ENCODE data around the gene ITSN2.

The ITSN2 gene

GRCh38 chr2:24351627-24351938 lies 8.8 kb downstream of the ITSN2 start:
- no peak for TF ChIP-seq CTCF (IDR thresholded peaks at IDR 0.05; ENCODE audit: low read depth, low read length)
- no peak overlapping the region for H3K4me3 ChIP-seq (ENCODE audit: low read depth, low read length)
- H3K4me1 ChIP-seq, result no peaks in the 10 kb centered on the region; the same call in 1 of the 2 replicates
- H3K9me3 ChIP-seq, result no peaks in the 10 kb centered on the region
- no peak for DNase-seq
- no peaks in the 10 kb centered on the region for H3K27me3 ChIP-seq
- H3K36me3 ChIP-seq, result no peaks in the 10 kb centered on the region

GRCh38 chr2:24350826-24351626 lies 9.3 kb downstream of the ITSN2 start:
- H3K27me3 ChIP-seq, result no peaks in the 10 kb centered on the region
- no peak for DNase-seq
- H3K4me3 ChIP-seq (ENCODE audit: low read depth, low read length), result no peak overlapping the region
- no peak for TF ChIP-seq CTCF (IDR thresholded peaks at IDR 0.05; ENCODE audit: low read depth, low read length)
- H3K4me1 ChIP-seq, result no peaks in the 10 kb centered on the region; the same call in 1 of the 2 replicates
- no peaks in the 10 kb centered on the region for H3K36me3 ChIP-seq
- H3K9me3 ChIP-seq, result no peaks in the 10 kb centered on the region

- H3K4me1 ChIP-seq, result no peaks in the 10 kb centered on the region; the same call in 1 of the 2 replicates
- no peak overlapping the region for H3K4me3 ChIP-seq (ENCODE audit: low read depth, low read length)
- DNase-seq, result no peak
- H3K27me3 ChIP-seq, result no peaks in the 10 kb centered on the region
- no peak for TF ChIP-seq CTCF (IDR thresholded peaks at IDR 0.05; ENCODE audit: low read depth, low read length)
- no peaks in the 10 kb centered on the region for H3K9me3 ChIP-seq
- H3K36me3 ChIP-seq, result no peaks in the 10 kb centered on the region
These were observed 11.2 kb downstream of the ITSN2 start for GRCh38 chr2:24349097-24349496.

GRCh38 chr2:24345937-24346336 lies 14.4 kb downstream of the ITSN2 start:
- no peaks in the 10 kb centered on the region for H3K27me3 ChIP-seq
- no peak overlapping the region for H3K4me3 ChIP-seq (ENCODE audit: low read depth, low read length)
- DNase-seq, result no peak
- H3K4me1 ChIP-seq, result no peaks in the 10 kb centered on the region
- TF ChIP-seq CTCF (IDR thresholded peaks at IDR 0.05; ENCODE audit: low read depth, low read length), result no peak
- H3K36me3 ChIP-seq, result no peaks in the 10 kb centered on the region
- no peaks in the 10 kb centered on the region for H3K9me3 ChIP-seq

GRCh38 chr2:24343225-24343882 lies 17.0 kb downstream of the ITSN2 start:
- no peaks in the 10 kb centered on the region for H3K4me1 ChIP-seq
- no peaks in the 10 kb centered on the region for H3K9me3 ChIP-seq
- H3K4me3 ChIP-seq (ENCODE audit: low read depth, low read length), result no peak overlapping the region
- no peaks in the 10 kb centered on the region for H3K36me3 ChIP-seq
- TF ChIP-seq CTCF (IDR thresholded peaks at IDR 0.05; ENCODE audit: low read depth, low read length), result no peak
- no peaks in the 10 kb centered on the region for H3K27me3 ChIP-seq
- DNase-seq, result no peak

Measured in BE2C (cell line).